ENCODE data around the gene TMEM9B. TPM values are rescaled to one million over a fixed set of nuclear protein-coding genes. Genes with fewer than 3 reads are reported as not detected.

TMEM9B gene
- total and polyA plus RNA-seq, 3 experiments from 2014 or later, result 31.3 to 113 (median 32.7) TPM

DNA sequence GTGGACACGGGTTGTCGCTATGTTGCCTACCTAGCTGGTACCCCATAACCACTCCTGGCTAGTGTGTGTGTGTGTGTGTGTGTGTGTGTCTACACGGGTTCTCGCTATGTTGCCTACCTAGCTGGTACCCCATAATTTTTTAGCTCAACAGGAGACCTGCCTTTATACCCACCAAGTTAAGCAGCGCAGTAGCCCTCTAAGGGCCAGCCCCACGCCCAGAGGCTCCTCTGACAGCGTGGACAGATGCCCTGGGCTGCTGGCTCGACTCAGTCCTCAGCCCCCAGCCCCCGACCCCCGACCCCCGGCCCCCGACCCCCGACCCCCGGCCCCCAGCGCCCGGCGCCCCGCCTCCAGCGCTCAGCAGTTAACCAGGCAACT is 53.6 kb downstream of the TMEM9B start:
- ChIA-PET CTCF (interaction anchor here (1.2 to 2.0 kb wide), 2 partner anchors 49 to 53 kb away, joined by 5 to 6 read pairs; no protein-coding TSS in a partner anchor), POLR2A (interaction anchor here (0.6 to 0.9 kb wide), 2 partner anchors 228 to 1947 kb away, joined by 3 read pairs; partner anchors contain the start of genes RPL27A, TRIM66 and ZBED5)
- peaks cover 23% of the 10 kb centered on the region for H3K4me1 ChIP-seq (ENCODE audit: insufficient read depth, low read length)
- Mint-ChIP-seq H3K27ac (peak overlapping the region in 7 of 8 donors; percentile 32 to 95 (median 86)), H3K4me1 (peaks cover 30 to 47% (median 38%) of the 10 kb centered on the region in 3 donors), H3K4me3 (peak overlapping the region; percentile 90 to 98 (median 93)), H3K36me3 (peaks cover 0 to 6% (median 0%) of the 10 kb centered on the region in 3 donors), H3K27me3 (no peaks in the 10 kb centered on the region), H3K9me3 (no peaks in the 10 kb centered on the region)
- no peak for DNase-seq
- H3K27ac ChIP-seq (ENCODE audit: low read depth, low read length), result no peak overlapping the region
- no peaks in the 10 kb centered on the region for H3K9me3 ChIP-seq (ENCODE audit: low read length)
- H3K27me3 ChIP-seq (ENCODE audit: insufficient read depth, low read length, poor library complexity, severe bottlenecking), result no peaks in the 10 kb centered on the region
- peak overlapping the region; percentile 69 for H3K4me3 ChIP-seq (ENCODE audit: low read length)
- H3K36me3 ChIP-seq (ENCODE audit: insufficient read depth, low read length), result no peaks in the 10 kb centered on the region

- Mint-ChIP-seq H3K27ac (no peak overlapping the region), H3K36me3 (peaks cover 0 to 2% (median 0%) of the 10 kb centered on the region in 3 donors), H3K4me1 (peaks cover 17 to 32% (median 20%) of the 10 kb centered on the region in 3 donors), H3K27me3 (peaks cover 0 to 4% of the 10 kb centered on the region in 2 donors), H3K9me3 (no peaks in the 10 kb centered on the region), H3K4me3 (peak overlapping the region in 1 of 7 donors; percentile 93)
- Histone ChIP-seq H3K27ac (ENCODE audit: low read depth, low read length) (no peak overlapping the region), H3K36me3 (ENCODE audit: insufficient read depth, low read length) (no peaks in the 10 kb centered on the region), H3K27me3 (ENCODE audit: insufficient read depth, low read length, poor library complexity, severe bottlenecking) (no peaks in the 10 kb centered on the region), H3K4me1 (ENCODE audit: insufficient read depth, low read length) (peaks cover 6% of the 10 kb centered on the region), H3K4me3 (ENCODE audit: low read length) (no peak overlapping the region), H3K9me3 (ENCODE audit: low read length) (no peaks in the 10 kb centered on the region)
- ChIA-PET CTCF (no interaction called here), POLR2A (no interaction called here)
- DNase-seq, result no peak
These were observed 56.1 kb downstream of the TMEM9B start for GRCh38 chr11:8908099-8908498.

DNA sequence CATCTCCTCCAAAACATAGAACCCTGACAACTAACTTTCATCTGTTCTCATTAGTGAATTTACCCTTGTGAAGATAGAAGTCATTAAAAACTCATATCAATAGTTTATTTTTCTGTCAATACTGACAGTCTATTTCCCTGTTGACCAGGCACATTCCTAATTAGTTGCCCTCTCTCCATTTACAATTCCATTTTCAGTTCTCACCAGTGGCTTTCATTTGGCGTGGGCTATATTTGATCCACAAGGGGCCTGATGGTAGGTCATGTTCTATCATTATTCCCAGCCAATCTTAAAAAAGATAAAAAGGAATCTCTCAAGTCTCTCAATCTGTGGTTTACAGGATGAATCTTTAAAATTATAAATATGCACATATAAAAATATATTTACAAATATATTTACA is 57.1 kb downstream of the TMEM9B start:
- no peak overlapping the region for H3K27ac Mint-ChIP-seq
- H3K27ac ChIP-seq (ENCODE audit: low read depth, low read length), result no peak overlapping the region
- H3K27me3 ChIP-seq (ENCODE audit: insufficient read depth, low read length, poor library complexity, severe bottlenecking), result no peaks in the 10 kb centered on the region
- no peak for DNase-seq
- H3K4me1 Mint-ChIP-seq, result peaks cover 15 to 27% (median 15%) of the 10 kb centered on the region in 3 donors
- H3K4me1 ChIP-seq (ENCODE audit: insufficient read depth, low read length), result peaks cover 6% of the 10 kb centered on the region
- H3K36me3 Mint-ChIP-seq, result peaks cover 0 to 2% (median 0%) of the 10 kb centered on the region in 3 donors
- no peaks in the 10 kb centered on the region for H3K9me3 ChIP-seq (ENCODE audit: low read length)
- H3K4me3 Mint-ChIP-seq, result no peak overlapping the region
- POLR2A ChIA-PET, result no interaction called here
- CTCF ChIA-PET, result no interaction called here
- H3K9me3 Mint-ChIP-seq, result no peaks in the 10 kb centered on the region
- no peaks in the 10 kb centered on the region for H3K36me3 ChIP-seq (ENCODE audit: insufficient read depth, low read length)
- no peak overlapping the region for H3K4me3 ChIP-seq (ENCODE audit: low read length)
- H3K27me3 Mint-ChIP-seq, result peaks cover 3 to 9% of the 10 kb centered on the region in 2 donors

GRCh38 chr11:8905528-8906165 is 58.6 kb downstream of the TMEM9B start:
- Histone ChIP-seq H3K9me3 (ENCODE audit: low read length) (no peaks in the 10 kb centered on the region), H3K27ac (ENCODE audit: low read depth, low read length) (no peak overlapping the region), H3K4me3 (ENCODE audit: low read length) (no peak overlapping the region), H3K27me3 (ENCODE audit: insufficient read depth, low read length, poor library complexity, severe bottlenecking) (no peaks in the 10 kb centered on the region), H3K36me3 (ENCODE audit: insufficient read depth, low read length) (no peaks in the 10 kb centered on the region), H3K4me1 (ENCODE audit: insufficient read depth, low read length) (peaks cover 6% of the 10 kb centered on the region)
- ChIA-PET POLR2A (no interaction called here), CTCF (no interaction called here)
- no peak for DNase-seq
- H3K4me3 Mint-ChIP-seq, result peak overlapping the region in 1 of 7 donors; percentile 1
- H3K9me3 Mint-ChIP-seq, result peaks cover 0 to 9% (median 5%) of the 10 kb centered on the region in 5 donors
- H3K27ac Mint-ChIP-seq, result no peak overlapping the region
- H3K4me1 Mint-ChIP-seq, result peaks cover 14 to 26% (median 15%) of the 10 kb centered on the region in 3 donors
- H3K27me3 Mint-ChIP-seq, result peaks cover 5 to 13% of the 10 kb centered on the region in 2 donors
- H3K36me3 Mint-ChIP-seq, result peaks cover 0 to 5% (median 0%) of the 10 kb centered on the region in 3 donors

DNA sequence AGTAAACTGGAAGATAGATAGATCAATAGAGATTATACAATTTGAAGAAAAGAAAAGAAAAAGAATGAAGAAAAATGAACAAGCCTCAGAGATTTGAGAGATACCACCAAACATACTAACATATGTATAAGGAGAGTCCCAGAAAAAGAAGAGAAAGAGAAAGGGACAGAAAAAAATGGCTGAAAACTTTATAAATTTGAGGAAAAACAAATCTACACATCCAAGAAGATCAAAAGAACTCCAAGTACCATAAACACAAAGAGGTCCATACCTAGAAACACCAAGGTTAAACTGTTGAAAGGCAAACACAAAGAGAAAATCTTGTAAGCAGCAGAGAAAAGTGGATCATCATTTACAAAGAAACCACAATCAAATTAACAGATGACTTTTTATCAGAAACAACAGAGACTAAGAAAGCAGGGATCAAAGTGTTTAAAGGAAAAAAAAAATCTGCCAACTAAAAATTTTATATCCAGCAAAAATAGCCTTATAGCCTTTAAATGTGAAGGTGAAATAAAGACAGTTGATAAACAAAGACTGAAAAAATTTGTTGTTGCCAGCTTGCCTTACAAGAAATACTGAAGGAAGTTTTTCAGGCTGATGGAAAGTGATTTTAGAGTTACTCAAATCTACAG is 65.0 kb downstream of the TMEM9B start:
- Mint-ChIP-seq H3K36me3 (peaks cover 1 to 37% (median 7%) of the 10 kb centered on the region in 3 donors), H3K4me1 (no peaks in the 10 kb centered on the region), H3K4me3 (no peak overlapping the region), H3K27me3 (peaks cover 5 to 13% of the 10 kb centered on the region in 2 donors), H3K9me3 (peaks cover 17 to 35% (median 33%) of the 10 kb centered on the region in 5 donors), H3K27ac (no peak overlapping the region)
- ChIA-PET POLR2A (no interaction called here), CTCF (no interaction called here)
- no peaks in the 10 kb centered on the region for H3K27me3 ChIP-seq (ENCODE audit: insufficient read depth, low read length, poor library complexity, severe bottlenecking)
- H3K27ac ChIP-seq (ENCODE audit: low read depth, low read length), result no peak overlapping the region
- H3K4me1 ChIP-seq (ENCODE audit: insufficient read depth, low read length), result no peaks in the 10 kb centered on the region
- DNase-seq, result no peak
- no peak overlapping the region for H3K4me3 ChIP-seq (ENCODE audit: low read length)
- H3K9me3 ChIP-seq (ENCODE audit: low read length), result no peaks in the 10 kb centered on the region
- H3K36me3 ChIP-seq (ENCODE audit: insufficient read depth, low read length), result no peaks in the 10 kb centered on the region

Other genes starting within 250 kb of the TMEM9B start
- gene AKIP1, start 53.3 kb downstream of the TMEM9B start, total RNA-seq, result 10 to 100 TPM; 24.0 to 26.9 TPM
- gene AKIP1, start 53.3 kb downstream of the TMEM9B start, polyA plus RNA-seq, result 16.3 TPM
- gene C11orf16, start 31.5 kb downstream of the TMEM9B start, total RNA-seq, result not detected
- gene C11orf16, start 31.5 kb downstream of the TMEM9B start, polyA plus RNA-seq, result not detected
- gene ASCL3, start 21.4 kb downstream of the TMEM9B start, total RNA-seq, result not detected
- not detected for gene ASCL3, start 21.4 kb downstream of the TMEM9B start, polyA plus RNA-seq
- gene NRIP3, start 39.6 kb upstream of the TMEM9B start, total RNA-seq, result 1 to 10 TPM; 1.4 to 2.2 TPM
- 0.10 TPM for gene NRIP3, start 39.6 kb upstream of the TMEM9B start, polyA plus RNA-seq
- under 1 TPM in 1 of 2 experiments, not detected in 1; 0.47 TPM for gene SCUBE2, start 127.2 kb upstream of the TMEM9B start, total RNA-seq
- gene SCUBE2, start 127.2 kb upstream of the TMEM9B start, polyA plus RNA-seq, result not detected

Data from CD8-positive, alpha-beta memory T cell (primary cell).